ENCODE data around the gene SCUBE2. TPM values are rescaled to one million over a fixed set of nuclear protein-coding genes. Genes with fewer than 3 reads are reported as not detected.
"Not testable (repeated sequence)": the region's sequence is repeated elsewhere in the genome, so short reads cannot be mapped to it uniquely, and the experiment has no call there.

Gene SCUBE2
- total and polyA plus RNA-seq, 5 donors, result 0.18 to 3.6 (median 1.6) TPM

GRCh38 chr11:9019861-9020260, 71.5 kb downstream of the SCUBE2 start:
- peaks cover 15% of the 10 kb centered on the region for H3K4me1 ChIP-seq (ENCODE audit: control insufficient read depth, insufficient read depth, low read length)
- no peak for DNase-seq
- H3K4me3 ChIP-seq (ENCODE audit: low read length), result no peak overlapping the region
- intact Hi-C loops (cut with DNase I), result loop anchor here in 3 of 4 donors (5.0 to 10.0 kb wide), 3 partner anchors 112 to 485 kb away; no protein-coding TSS in a partner anchor
- H3K27me3 ChIP-seq (ENCODE audit: control insufficient read depth, insufficient read depth), result no peaks in the 10 kb centered on the region
- no peak overlapping the region for H3K27ac ChIP-seq (ENCODE audit: low read length)
- no peak for ATAC-seq
- H3K9me3 ChIP-seq (ENCODE audit: control insufficient read depth, low read length), result no peaks in the 10 kb centered on the region
- WGBS, result 95% methylated on average over 6 of the region's 6 CpGs

- Histone ChIP-seq H3K9me3 (ENCODE audit: control insufficient read depth, low read length) (no peaks in the 10 kb centered on the region), H3K4me1 (ENCODE audit: control insufficient read depth, insufficient read depth, low read length) (peaks cover 15% of the 10 kb centered on the region), H3K27ac (ENCODE audit: low read length) (no peak overlapping the region), H3K4me3 (ENCODE audit: low read length) (no peak overlapping the region), H3K27me3 (ENCODE audit: control insufficient read depth, insufficient read depth) (no peaks in the 10 kb centered on the region)
- ATAC-seq (peak; percentile 87 to 89), DNase-seq (peak; percentile 85 to 92 (median 89))
- WGBS, result 48% methylated on average over 5 of the region's 5 CpGs
- intact Hi-C loops (cut with DNase I), result loop anchor here in 3 of 4 donors (5.0 to 10.0 kb wide), 3 partner anchors 115 to 487 kb away; no protein-coding TSS in a partner anchor
Measured at GRCh38 chr11:9017773-9018172, 73.6 kb downstream of the SCUBE2 start.

- DNase-seq (no peak), ATAC-seq (no peak)
- H3K27ac ChIP-seq (ENCODE audit: low read length), result no peak overlapping the region
- H3K4me3 ChIP-seq (ENCODE audit: low read length), result no peak overlapping the region
- 72% methylated on average over 6 of the region's 6 CpGs for WGBS
- intact Hi-C loops (cut with DNase I), result loop anchor here in 3 of 4 donors (5.0 to 10.0 kb wide), 3 partner anchors 115 to 488 kb away; no protein-coding TSS in a partner anchor
- H3K9me3 ChIP-seq (ENCODE audit: control insufficient read depth, low read length), result no peaks in the 10 kb centered on the region
- H3K27me3 ChIP-seq (ENCODE audit: control insufficient read depth, insufficient read depth), result no peaks in the 10 kb centered on the region
- H3K4me1 ChIP-seq (ENCODE audit: control insufficient read depth, insufficient read depth, low read length), result peaks cover 15% of the 10 kb centered on the region
Measured at GRCh38 chr11:9016916-9017642, 74.3 kb downstream of the SCUBE2 start.

GRCh38 chr11:9015677-9016076, 75.7 kb downstream of the SCUBE2 start:
- 13% methylated on average over 4 of the region's 4 CpGs for WGBS
- Histone ChIP-seq H3K27me3 (ENCODE audit: control insufficient read depth, insufficient read depth) (no peaks in the 10 kb centered on the region), H3K9me3 (ENCODE audit: control insufficient read depth, low read length) (no peaks in the 10 kb centered on the region), H3K27ac (ENCODE audit: low read length) (no peak overlapping the region), H3K4me1 (ENCODE audit: control insufficient read depth, insufficient read depth, low read length) (peaks cover 13% of the 10 kb centered on the region), H3K4me3 (ENCODE audit: low read length) (no peak overlapping the region)
- DNase-seq (peak; percentile 51 to 74 (median 64)), ATAC-seq (peak; percentile 70 to 80)
- intact Hi-C loops (cut with DNase I), result loop anchor here in 3 of 4 donors (5.0 to 10.0 kb wide), 3 partner anchors 117 to 489 kb away; no protein-coding TSS in a partner anchor

- intact Hi-C loops (cut with DNase I), result loop anchor here in 3 of 4 donors (5.0 to 10.0 kb wide), 3 partner anchors 117 to 490 kb away; no protein-coding TSS in a partner anchor
- Histone ChIP-seq H3K4me1 (ENCODE audit: control insufficient read depth, insufficient read depth, low read length) (peaks cover 10% of the 10 kb centered on the region), H3K27ac (ENCODE audit: low read length) (no peak overlapping the region), H3K9me3 (ENCODE audit: control insufficient read depth, low read length) (no peaks in the 10 kb centered on the region), H3K4me3 (ENCODE audit: low read length) (no peak overlapping the region), H3K27me3 (ENCODE audit: control insufficient read depth, insufficient read depth) (no peaks in the 10 kb centered on the region)
- WGBS, result 97% methylated on average over 3 of the region's 3 CpGs
- DNase-seq (no peak), ATAC-seq (no peak)
Measured at GRCh38 chr11:9014826-9015225, 76.6 kb downstream of the SCUBE2 start.

GRCh38 chr11:9013373-9013772, 78.0 kb downstream of the SCUBE2 start:
- ATAC-seq (no peak), DNase-seq (no peak)
- WGBS, result 94% methylated on average over 4 of the region's 4 CpGs
- Histone ChIP-seq H3K4me1 (ENCODE audit: control insufficient read depth, insufficient read depth, low read length) (peaks cover 10% of the 10 kb centered on the region), H3K27ac (ENCODE audit: low read length) (no peak overlapping the region), H3K9me3 (ENCODE audit: control insufficient read depth, low read length) (no peaks in the 10 kb centered on the region), H3K27me3 (ENCODE audit: control insufficient read depth, insufficient read depth) (no peaks in the 10 kb centered on the region), H3K4me3 (ENCODE audit: low read length) (no peak overlapping the region)
- intact Hi-C loops (cut with DNase I), result loop anchor here in 1 of 4 donors (10.0 kb wide), 1 partner anchor 491 kb away; no protein-coding TSS in a partner anchor

- H3K4me1 ChIP-seq (ENCODE audit: control insufficient read depth, insufficient read depth, low read length); ATAC-seq; H3K9me3 ChIP-seq (ENCODE audit: control insufficient read depth, low read length); H3K4me3 ChIP-seq (ENCODE audit: low read length); intact Hi-C loops (cut with DNase I); H3K27ac ChIP-seq (ENCODE audit: low read length); DNase-seq; H3K27me3 ChIP-seq (ENCODE audit: control insufficient read depth, insufficient read depth): not testable (repeated sequence)
- 81% methylated on average over 1 of the region's 1 CpG for WGBS
Measured at GRCh38 chr11:9009538-9009937, 81.9 kb downstream of the SCUBE2 start.

GRCh38 chr11:9008661-9009060, 82.7 kb downstream of the SCUBE2 start:
- no peaks in the 10 kb centered on the region for H3K4me1 ChIP-seq (ENCODE audit: control insufficient read depth, insufficient read depth, low read length)
- DNase-seq, result no peak
- H3K9me3 ChIP-seq (ENCODE audit: control insufficient read depth, low read length), result no peaks in the 10 kb centered on the region
- WGBS, result 79% methylated on average over 1 of the region's 1 CpG
- ATAC-seq, result no peak
- no peak overlapping the region for H3K27ac ChIP-seq (ENCODE audit: low read length)
- intact Hi-C loops (cut with DNase I), result no loop called here
- H3K4me3 ChIP-seq (ENCODE audit: low read length), result no peak overlapping the region
- H3K27me3 ChIP-seq (ENCODE audit: control insufficient read depth, insufficient read depth), result no peaks in the 10 kb centered on the region

GRCh38 chr11:9008011-9008550, 83.3 kb downstream of the SCUBE2 start:
- DNase-seq (no peak), ATAC-seq (no peak)
- intact Hi-C loops (cut with DNase I), result no loop called here
- Histone ChIP-seq H3K27me3 (ENCODE audit: control insufficient read depth, insufficient read depth) (no peaks in the 10 kb centered on the region), H3K9me3 (ENCODE audit: control insufficient read depth, low read length) (no peaks in the 10 kb centered on the region), H3K27ac (ENCODE audit: low read length) (no peak overlapping the region), H3K4me1 (ENCODE audit: control insufficient read depth, insufficient read depth, low read length) (peaks cover 3% of the 10 kb centered on the region), H3K4me3 (ENCODE audit: low read length) (no peak overlapping the region)
- WGBS, result 44% methylated on average over 3 of the region's 3 CpGs

- WGBS, result 63% methylated on average over 4 of the region's 4 CpGs
- Histone ChIP-seq H3K27ac (ENCODE audit: low read length) (no peak overlapping the region), H3K27me3 (ENCODE audit: control insufficient read depth, insufficient read depth) (no peaks in the 10 kb centered on the region), H3K4me3 (ENCODE audit: low read length) (no peak overlapping the region), H3K9me3 (ENCODE audit: control insufficient read depth, low read length) (no peaks in the 10 kb centered on the region), H3K4me1 (ENCODE audit: control insufficient read depth, insufficient read depth, low read length) (peaks cover 4% of the 10 kb centered on the region)
- DNase-seq, result no peak
- intact Hi-C loops (cut with DNase I), result no loop called here
- ATAC-seq, result no peak
Measured at GRCh38 chr11:9005087-9005486, 86.3 kb downstream of the SCUBE2 start.

- no peak overlapping the region for H3K27ac ChIP-seq (ENCODE audit: low read length)
- H3K4me1 ChIP-seq (ENCODE audit: control insufficient read depth, insufficient read depth, low read length), result peaks cover 4% of the 10 kb centered on the region
- H3K27me3 ChIP-seq (ENCODE audit: control insufficient read depth, insufficient read depth), result no peaks in the 10 kb centered on the region
- WGBS, result 8% methylated on average over 69 of the region's 69 CpGs
- intact Hi-C loops (cut with DNase I), result no loop called here
- peak overlapping the region; percentile 21 for H3K4me3 ChIP-seq (ENCODE audit: low read length)
- ATAC-seq, result peak; percentile 18 to 24
- H3K9me3 ChIP-seq (ENCODE audit: control insufficient read depth, low read length), result no peaks in the 10 kb centered on the region
- DNase-seq, result peak in 2 of 3 donors; percentile 61 to 70
Measured at GRCh38 chr11:9004183-9004926, 87.0 kb downstream of the SCUBE2 start.

Measured in right cardiac atrium (tissue), 5 donors.